ENCODE data around the gene TUT7. TPM values are rescaled to one million over a fixed set of nuclear protein-coding genes. Genes with fewer than 3 reads are reported as not detected.

TUT7 gene
- total and polyA plus RNA-seq, 2 experiments from 2014 or later: 21.4 to 23.8 TPM

GRCh38 chr9:86304236-86304730 lies 49.9 kb downstream of the TUT7 start:
- H3K36me3 Mint-ChIP-seq (ENCODE audit: low read depth): peaks cover 43% of the 10 kb centered on the region
- DNase-seq (ENCODE audit: low spot score): no peak
- no peak overlapping the region for H2AFZ ChIP-seq
- no peaks in the 10 kb centered on the region for H4K20me1 ChIP-seq (replicated peaks; ENCODE audit: insufficient read depth)
- peak; percentile 48 for ATAC-seq
- peak overlapping the region; percentile 15 for H3K4me2 ChIP-seq
- H3K9me3 Mint-ChIP-seq: no peaks in the 10 kb centered on the region
- H3K9me2 ChIP-seq (ENCODE audit: insufficient read depth): no peaks in the 10 kb centered on the region
- H3K4me3 Mint-ChIP-seq: no peak overlapping the region; the same call in 2 of the 3 replicates
- TF ChIP-seq ETS1 (IDR thresholded peaks at IDR 0.05) (no peak), POLR2AphosphoS5 (IDR thresholded peaks at IDR 0.05; ENCODE audit: low read depth) (no peak)
- H3K79me2 ChIP-seq (replicated peaks; ENCODE audit: insufficient read depth): no peaks in the 10 kb centered on the region
- H3K4me1 Mint-ChIP-seq: peaks cover 20% of the 10 kb centered on the region
- H3K4me3 ChIP-seq: no peak overlapping the region
- H3K27me3 Mint-ChIP-seq (ENCODE audit: insufficient read depth, low read depth, poor library complexity): no peaks in the 10 kb centered on the region
- H3K27ac Mint-ChIP-seq: peak overlapping the region; percentile 94
- H3K27ac ChIP-seq (ENCODE audit: low read depth): no peak overlapping the region
- peaks cover 9% of the 10 kb centered on the region; the same call in 1 of the 2 replicates for H3K36me3 ChIP-seq (ENCODE audit: insufficient read depth)
- H3F3A ChIP-seq (replicated peaks; ENCODE audit: low read depth): no peaks in the 10 kb centered on the region
- H3K27me3 ChIP-seq (ENCODE audit: insufficient read depth): no peaks in the 10 kb centered on the region
- peaks cover 22% of the 10 kb centered on the region for H3K4me1 ChIP-seq (ENCODE audit: insufficient read depth)

GRCh38 chr9:86303316-86303975 lies 50.8 kb downstream of the TUT7 start:
- Histone ChIP-seq H3K27ac (ENCODE audit: low read depth) (peak overlapping the region; percentile 53; the same call in 1 of the 2 replicates), H3K4me3 (no peak overlapping the region), H3K4me2 (peak overlapping the region; percentile 39), H3F3A (replicated peaks; ENCODE audit: low read depth) (no peaks in the 10 kb centered on the region), H3K79me2 (replicated peaks; ENCODE audit: insufficient read depth) (no peaks in the 10 kb centered on the region), H3K9me2 (ENCODE audit: insufficient read depth) (no peaks in the 10 kb centered on the region), H3K4me1 (ENCODE audit: insufficient read depth) (peaks cover 22% of the 10 kb centered on the region), H2AFZ (no peak overlapping the region), H3K27me3 (ENCODE audit: insufficient read depth) (no peaks in the 10 kb centered on the region), H3K36me3 (ENCODE audit: insufficient read depth) (peaks cover 3% of the 10 kb centered on the region; the same call in 1 of the 2 replicates), H4K20me1 (replicated peaks; ENCODE audit: insufficient read depth) (no peaks in the 10 kb centered on the region)
- peak overlapping the region; percentile 10; the same call in 1 of the 3 replicates for H3K4me3 Mint-ChIP-seq
- H3K36me3 Mint-ChIP-seq (ENCODE audit: low read depth): peaks cover 44% of the 10 kb centered on the region
- peaks cover 20% of the 10 kb centered on the region for H3K4me1 Mint-ChIP-seq
- DNase-seq (ENCODE audit: low spot score) (peak; percentile 74), ATAC-seq (peak; percentile 93)
- TF ChIP-seq POLR2AphosphoS5 (IDR thresholded peaks at IDR 0.05; ENCODE audit: low read depth) (no peak), NANOG (IDR thresholded peaks at IDR 0.05; ENCODE audit: borderline replicate concordance) (peak; percentile 29; the same call in 1 of the 2 replicates)
- H3K27me3 Mint-ChIP-seq (ENCODE audit: insufficient read depth, low read depth, poor library complexity): no peaks in the 10 kb centered on the region
- no peaks in the 10 kb centered on the region for H3K9me3 Mint-ChIP-seq
- H3K27ac Mint-ChIP-seq: peak overlapping the region; percentile 94

- peaks cover 39% of the 10 kb centered on the region for H3K36me3 Mint-ChIP-seq (ENCODE audit: low read depth)
- no peak for DNase-seq (ENCODE audit: low spot score)
- Histone ChIP-seq H3K79me2 (replicated peaks; ENCODE audit: insufficient read depth) (no peaks in the 10 kb centered on the region), H3K27me3 (ENCODE audit: insufficient read depth) (no peaks in the 10 kb centered on the region), H3K4me1 (ENCODE audit: insufficient read depth) (peaks cover 22% of the 10 kb centered on the region), H3K9me2 (ENCODE audit: insufficient read depth) (no peaks in the 10 kb centered on the region), H3F3A (replicated peaks; ENCODE audit: low read depth) (no peaks in the 10 kb centered on the region), H3K27ac (ENCODE audit: low read depth) (no peak overlapping the region), H3K36me3 (ENCODE audit: insufficient read depth) (peaks cover 3% of the 10 kb centered on the region; the same call in 1 of the 2 replicates), H4K20me1 (replicated peaks; ENCODE audit: insufficient read depth) (no peaks in the 10 kb centered on the region), H3K4me3 (no peak overlapping the region), H2AFZ (no peak overlapping the region), H3K4me2 (no peak overlapping the region)
- peak overlapping the region; percentile 80 for H3K27ac Mint-ChIP-seq
- no peak for ATAC-seq
- H3K4me1 Mint-ChIP-seq: peaks cover 20% of the 10 kb centered on the region
- TF ChIP-seq POLR2AphosphoS5 (IDR thresholded peaks at IDR 0.05; ENCODE audit: low read depth) (no peak), EZH2 (IDR thresholded peaks at IDR 0.05; ENCODE audit: low read depth, unreplicated experiment) (no peak), CREB1 (CRISPR knock-in tag; IDR thresholded peaks at IDR 0.05; ENCODE audit: low read depth) (no peak), STAT1 (IDR thresholded peaks at IDR 0.05; ENCODE audit: unreplicated experiment) (no peak), EZH2phosphoT487 (IDR thresholded peaks at IDR 0.05; ENCODE audit: unreplicated experiment) (no peak), CTCF (conservative IDR thresholded peaks at IDR 0.05; ENCODE audit: low read depth in 2 of 2) (no peak)
- no peaks in the 10 kb centered on the region for H3K27me3 Mint-ChIP-seq (ENCODE audit: insufficient read depth, low read depth, poor library complexity)
- no peaks in the 10 kb centered on the region for H3K9me3 Mint-ChIP-seq
- no peak overlapping the region for H3K4me3 Mint-ChIP-seq
Measured at GRCh38 chr9:86301686-86302085, 52.5 kb downstream of the TUT7 start.

All from GM23338 (cell line).